HG03457 (cell line): ENCODE data around the gene C6orf47.

Source experiments
- ATAC-seq: cut with Tn5 transposase; IDR thresholded peaks from one replicate; pipeline ENCODE4 v1.9.1; 2021; ENCODE audit warnings: moderate number of reproducible peaks; ENCODE audit not compliant: unreplicated experiment

Gene C6orf47

DNA sequence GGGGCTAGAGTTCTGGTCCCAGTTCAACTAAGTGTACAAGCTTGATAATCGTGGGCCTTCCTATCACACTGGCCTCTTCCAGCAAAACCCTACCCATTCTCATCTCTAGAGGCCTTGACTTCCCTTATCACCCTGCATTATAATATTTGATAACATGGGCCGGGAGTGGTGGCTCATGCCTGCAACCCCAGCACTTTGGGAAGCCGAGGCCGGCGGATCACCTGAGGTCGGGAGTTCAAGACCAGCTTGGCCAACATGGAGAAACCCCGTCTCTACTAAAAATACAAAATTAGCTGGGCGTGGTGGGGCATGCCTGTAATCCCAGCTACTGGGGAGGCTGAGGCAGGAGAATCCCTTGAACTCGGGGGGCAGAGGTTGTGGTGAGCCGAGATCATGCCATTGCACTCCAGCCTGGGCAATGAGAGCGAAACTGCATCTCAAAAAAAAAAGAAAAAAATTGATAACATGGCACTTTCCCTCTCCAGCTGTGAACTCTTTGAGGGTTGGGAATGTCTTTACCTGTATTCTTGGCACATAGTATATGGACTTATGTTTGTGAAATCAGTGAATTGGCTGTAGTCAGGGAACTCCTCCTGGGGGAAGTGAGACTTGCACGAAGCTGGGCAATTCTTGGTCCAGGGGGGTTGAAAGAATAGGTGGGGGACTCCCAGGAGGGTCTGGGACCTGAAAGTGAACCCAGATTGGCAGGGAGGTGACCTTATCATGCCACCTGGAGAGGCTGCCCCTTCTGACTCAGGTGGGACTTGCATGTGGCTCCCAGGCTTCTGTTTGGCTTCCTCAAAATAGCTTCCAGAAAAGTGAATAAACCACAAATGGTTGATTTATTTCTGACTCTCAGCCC lies 915 bp upstream of the C6orf47 start:
- no peak for ATAC-seq

DNA sequence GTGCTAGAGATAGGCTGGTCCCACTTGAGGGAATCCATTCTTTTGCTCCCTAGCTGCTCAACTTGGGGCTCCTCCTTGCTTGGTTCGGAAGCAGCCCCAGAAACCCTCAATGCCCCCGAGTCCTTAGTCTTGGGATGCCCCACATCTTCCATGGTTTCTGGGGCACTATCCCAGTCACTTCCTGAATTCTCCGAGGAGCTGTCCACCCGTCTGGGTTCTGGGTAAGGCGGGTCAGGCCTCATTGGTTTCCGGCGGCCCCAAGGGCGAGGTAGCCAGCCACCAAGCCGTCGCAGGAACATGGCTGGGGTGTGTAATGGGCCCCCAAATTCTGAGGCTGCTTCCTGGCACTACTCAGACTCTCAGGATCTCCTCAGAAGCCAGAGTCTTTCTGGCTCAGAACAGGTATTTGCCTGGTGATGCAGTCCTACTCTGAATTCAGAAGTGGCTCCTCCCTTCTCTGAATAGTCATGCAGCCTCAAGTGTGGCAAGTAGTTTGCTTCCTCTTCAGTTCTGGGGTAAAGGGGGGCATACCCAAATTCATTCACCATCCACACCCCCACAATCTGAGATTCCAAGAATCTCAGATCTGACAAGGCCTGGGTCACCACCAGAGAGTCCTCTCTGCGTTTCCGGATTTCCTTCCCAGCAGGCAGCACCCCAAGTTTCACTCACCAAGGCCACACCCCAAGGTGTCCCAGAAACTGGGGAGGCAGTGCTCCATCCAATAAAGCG lies 763 bp downstream of the C6orf47 start:
- ATAC-seq, result no peak

DNA sequence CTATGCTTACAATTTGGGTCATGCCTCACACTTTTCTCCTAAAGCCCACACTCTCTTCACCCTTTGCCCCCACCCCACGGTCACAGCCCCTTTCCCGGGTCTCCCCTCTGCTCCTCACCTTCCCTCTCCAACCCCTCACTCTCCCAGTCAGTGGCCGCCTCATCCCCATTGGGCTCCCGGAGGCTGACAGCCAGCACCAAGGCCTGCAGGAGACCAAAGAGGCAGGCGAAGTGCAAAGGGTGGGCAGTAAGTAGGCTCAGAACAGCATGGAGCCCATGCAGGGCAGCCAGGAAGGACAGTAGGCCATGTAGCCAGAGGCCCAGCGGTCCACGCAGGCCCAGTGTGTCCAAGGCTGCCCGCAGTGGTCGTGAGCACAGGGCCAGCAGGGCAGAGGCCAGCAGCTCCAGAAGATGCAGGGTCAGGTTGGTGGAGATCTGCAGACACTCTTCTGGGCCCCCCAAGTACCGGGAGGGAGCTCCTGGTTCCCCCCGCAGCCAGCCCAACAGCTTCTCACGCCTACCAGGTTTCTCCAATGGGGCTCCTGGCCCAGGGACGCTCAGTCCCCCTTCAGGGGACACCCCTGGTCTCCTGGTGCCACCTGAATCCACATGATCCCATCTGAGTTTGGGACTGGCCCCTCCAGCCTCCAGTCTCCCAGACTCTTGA lies 1.5 kb downstream of the C6orf47 start:
- ATAC-seq, result no peak

DNA sequence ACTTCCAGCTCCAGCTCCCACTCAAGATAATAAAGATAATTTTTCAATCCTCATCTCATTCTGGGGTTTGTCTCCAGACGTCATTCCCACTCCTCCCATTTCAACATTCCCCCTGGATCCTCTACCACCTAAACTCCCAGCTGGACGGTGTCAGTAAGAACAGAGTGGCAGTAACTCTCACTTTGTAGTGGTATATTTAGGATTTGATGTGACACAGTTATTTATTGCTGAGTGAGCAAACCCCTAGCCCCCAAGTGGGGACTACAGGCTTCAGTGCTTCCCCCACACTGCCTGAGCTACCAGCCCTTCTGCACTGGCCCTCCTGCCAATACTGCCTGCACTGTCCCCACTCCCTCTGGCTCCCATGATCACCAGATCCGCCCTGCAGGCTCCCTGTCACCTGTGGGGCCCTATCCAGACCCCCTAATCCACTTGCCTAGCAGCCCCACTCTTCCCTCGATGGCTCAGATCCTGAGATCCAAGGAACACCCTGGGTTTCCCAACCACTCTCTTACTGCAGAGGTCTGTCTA lies 2.4 kb downstream of the C6orf47 start:
- ATAC-seq, result no peak

DNA sequence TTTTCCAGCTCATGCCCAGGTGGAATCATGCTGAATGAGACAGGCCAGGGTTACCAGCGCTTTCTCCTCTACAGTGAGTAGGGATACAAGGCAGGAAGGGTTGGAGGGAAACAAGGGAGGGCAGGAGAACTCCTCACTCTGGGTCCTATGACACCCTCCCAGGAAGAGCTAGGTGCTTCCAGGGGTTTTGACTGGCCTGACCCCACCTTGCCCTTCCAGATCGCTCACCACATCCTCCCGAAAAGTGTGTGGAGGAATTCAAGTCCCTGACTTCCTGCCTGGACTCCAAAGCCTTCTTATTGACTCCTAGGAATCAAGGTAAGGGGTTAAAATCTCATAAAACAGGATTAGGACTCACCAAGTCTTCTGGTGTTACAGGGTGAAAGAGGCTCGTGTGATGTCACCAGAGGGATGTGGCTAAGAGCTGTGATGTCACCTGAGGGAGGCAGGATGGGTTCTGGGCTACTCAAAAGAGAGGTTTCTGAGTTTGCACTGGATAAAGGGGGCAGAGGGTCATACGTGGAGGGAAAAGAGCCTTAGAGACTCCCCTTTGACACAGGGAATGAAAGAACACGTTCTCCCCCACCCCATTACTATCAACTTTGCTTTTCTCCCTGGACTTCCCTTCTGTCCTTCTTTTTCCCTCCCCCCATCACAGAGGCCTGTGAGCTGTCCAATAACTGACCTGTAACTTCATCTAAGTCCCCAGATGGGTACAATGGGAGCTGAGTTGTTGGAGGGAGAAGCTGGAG lies 3.0 kb downstream of the C6orf47 start:
- no peak for ATAC-seq

DNA sequence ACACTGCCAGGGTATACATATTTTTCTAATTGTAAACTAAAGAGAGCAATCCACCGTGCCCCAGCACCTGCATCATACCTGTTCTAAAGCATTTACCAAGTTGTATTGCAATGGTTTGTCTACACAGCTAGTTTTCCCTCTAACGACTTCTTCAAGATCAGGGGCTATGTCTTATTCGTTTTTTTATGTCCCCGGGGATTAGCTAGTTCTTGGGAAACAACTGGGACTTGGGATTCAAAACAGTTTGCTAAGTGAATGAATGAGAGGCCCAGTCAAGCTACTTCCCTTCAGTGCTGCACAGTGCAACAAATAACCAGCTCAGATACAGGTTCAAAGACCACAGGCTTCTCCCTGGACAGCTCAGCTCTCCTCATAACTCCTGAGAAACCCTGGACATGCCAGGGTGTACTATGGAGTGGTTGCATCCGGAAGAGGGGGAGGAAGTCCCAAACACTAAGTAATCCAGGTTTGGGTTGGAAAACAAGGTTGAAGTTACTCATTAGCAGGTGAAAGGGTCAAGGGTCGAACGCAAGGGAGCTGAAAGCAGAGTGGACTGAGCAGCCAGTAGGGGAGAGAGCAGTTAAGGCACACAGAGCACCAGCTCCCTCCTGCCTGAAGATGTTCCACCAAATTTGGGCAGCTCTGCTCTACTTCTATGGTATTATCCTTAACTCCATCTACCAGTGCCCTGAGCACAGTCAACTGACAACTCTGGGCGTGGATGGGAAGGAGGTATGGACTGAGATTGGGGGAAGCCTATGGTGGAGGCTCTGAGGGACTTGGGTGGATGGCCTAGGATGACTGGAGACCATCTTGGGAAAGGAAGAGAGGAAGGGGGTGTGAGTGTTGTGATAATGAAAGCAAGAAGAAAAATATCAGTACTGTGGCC lies 5.0 kb downstream of the C6orf47 start, which contains the start of gene APOM:
TSS of gene APOM (plus strand) at position 546 of the 889 bp plus-strand sequence. CDS start at position 619, 73 bp downstream.
- ATAC-seq, result no peak

DNA sequence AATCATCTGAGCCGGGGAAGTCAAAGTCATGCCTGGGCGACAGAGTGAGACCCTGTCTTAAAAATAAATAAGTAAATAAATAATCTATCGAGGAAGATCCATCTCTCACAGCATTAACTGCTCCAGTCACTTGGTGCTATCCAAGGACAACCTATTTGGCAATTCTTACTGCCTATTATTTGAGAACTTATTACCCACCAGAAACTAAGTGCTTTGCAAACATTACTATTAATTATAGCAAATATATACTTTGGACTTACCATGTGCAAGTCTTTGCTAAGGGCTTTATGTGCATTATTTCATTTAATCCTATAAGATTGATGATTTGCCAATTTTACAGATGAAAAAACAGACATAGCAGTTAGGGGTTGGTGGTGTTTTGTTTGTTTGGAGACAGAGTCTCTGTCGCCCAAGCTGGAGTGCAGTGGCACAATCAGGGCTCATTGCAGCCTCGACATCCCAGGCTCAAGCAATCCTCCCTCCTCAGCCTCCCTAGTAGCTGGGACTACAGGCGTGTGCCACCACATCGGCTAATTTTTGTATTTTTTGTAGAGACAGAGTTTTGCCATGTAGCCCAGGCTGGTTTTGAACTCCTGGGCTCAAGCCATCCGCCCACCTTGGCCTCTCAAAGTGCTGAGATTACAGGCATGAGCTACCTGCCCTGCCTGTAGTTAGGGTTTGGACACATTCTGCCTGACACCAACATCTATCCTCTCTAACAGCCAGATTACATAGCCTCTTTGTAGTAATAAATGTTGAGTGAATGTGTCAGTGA lies 5.8 kb downstream of the C6orf47 start:
- no peak for ATAC-seq

DNA sequence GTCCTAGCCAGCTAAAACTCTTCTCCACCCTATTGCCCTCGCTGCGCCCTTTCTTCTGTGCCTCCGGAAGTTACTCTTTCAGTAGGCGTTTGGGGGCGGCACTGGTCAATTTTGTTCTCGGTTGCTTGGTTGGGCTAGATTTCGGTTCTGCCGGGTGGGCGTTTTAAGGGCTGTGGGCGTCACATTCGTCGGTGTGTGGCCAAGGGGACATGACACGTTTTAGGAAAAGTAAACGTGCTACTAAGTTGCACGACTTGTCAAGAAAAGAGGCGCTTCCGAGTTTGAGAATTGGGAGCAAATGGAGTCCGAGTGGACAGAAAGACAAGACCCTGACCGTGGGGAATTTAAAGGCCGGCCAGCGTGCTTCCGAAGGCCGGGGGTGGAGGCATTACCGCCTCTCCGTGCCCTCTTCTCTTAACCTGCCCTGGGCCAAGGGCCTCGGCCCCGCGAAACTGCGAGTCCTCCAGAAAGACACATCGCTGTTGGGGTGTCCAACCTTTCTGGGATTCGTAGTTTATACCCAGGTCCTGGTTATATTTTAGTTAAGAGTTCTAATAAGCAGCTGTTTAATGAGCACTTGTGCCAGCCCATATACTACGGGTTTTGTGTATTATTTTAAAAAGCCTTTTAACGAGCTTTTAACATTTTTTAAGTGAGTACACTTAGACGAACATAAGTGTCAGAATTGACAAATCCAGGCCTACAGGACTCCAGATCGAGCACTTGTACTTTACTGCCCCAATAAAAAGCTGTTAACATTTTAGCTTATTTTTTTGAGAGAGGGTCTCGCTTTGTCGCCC lies 7.5 kb downstream of the C6orf47 start:
- peak; percentile 23 for ATAC-seq

DNA sequence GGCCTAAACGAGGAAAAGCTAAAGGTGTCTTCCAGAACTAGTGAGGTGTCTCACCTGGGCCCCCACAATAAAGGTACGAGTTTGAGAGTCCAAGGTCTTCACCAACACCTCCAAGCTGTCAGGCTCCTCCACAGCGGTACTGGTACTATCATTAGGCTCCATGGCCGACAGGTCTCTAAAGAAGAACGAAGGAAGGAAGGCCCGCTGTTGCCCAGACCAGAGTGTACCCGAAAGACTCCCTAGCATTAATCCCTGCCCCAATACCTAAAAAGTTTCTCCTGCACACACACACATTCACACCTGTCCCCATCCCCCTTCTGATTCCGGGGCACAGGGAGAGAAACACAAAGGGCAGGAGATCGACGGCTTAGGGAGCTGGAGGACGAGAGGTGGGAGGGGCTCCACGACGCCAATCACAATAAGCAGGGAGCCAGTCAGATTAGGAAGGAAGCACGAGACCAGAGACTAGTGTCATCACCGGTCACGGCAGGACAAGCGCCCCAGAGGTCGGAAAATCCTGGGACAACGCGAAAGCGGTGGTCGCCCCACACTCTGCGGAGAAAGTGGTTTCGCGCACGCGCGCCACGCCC lies 8.9 kb downstream of the C6orf47 start:
- peak; percentile 22 for ATAC-seq

DNA sequence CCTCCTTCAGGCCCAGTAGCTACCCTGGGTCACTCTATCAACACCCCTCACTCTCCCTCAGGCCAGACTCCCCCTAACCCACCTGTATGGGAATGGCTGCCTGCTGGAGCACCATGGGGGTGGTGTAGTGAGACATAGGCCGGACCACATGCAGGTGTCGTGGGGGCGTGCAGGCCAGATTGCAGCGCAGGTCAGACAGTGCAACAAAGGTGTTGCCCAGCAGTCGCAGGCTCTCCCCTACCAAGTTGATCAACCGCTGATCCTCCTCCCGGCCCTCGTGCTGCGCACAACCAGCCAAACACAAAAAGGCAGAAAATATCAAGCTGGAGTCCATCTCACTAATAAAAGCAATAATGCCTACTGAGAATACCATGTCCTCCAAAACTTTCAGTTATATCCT lies 15.3 kb downstream of the C6orf47 start:
- ATAC-seq, result no peak

DNA sequence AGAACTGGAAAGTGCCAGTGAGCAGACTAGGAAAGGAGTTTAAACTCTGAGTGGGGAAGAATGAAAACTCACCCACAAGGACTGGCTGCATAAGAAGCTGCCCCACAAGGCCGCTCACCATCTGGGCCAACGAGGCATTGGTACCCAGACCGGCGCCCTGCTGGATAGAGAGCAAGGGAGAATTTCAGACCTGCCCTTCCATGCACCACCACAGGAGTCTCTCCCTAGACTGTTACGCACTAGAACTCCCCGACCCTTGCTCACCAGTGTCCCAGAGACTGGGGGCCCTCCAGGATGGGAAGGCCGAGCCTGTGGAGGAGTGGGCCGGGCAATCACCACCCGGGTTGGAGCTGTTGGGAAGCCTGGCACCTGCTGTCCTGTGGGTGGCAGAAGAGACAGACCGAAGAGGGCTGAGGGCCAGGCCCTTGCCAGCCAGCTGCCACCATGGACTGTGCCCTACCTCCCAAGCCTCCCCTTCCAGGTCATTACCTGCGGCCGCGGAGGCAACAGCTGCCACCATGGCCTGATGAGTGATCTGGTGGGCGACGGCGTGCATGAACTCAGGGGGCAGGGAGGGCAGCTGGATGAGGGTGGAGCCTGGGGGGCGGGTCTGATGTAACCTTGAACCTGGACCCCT lies 16.6 kb downstream of the C6orf47 start:
- ATAC-seq, result no peak

DNA sequence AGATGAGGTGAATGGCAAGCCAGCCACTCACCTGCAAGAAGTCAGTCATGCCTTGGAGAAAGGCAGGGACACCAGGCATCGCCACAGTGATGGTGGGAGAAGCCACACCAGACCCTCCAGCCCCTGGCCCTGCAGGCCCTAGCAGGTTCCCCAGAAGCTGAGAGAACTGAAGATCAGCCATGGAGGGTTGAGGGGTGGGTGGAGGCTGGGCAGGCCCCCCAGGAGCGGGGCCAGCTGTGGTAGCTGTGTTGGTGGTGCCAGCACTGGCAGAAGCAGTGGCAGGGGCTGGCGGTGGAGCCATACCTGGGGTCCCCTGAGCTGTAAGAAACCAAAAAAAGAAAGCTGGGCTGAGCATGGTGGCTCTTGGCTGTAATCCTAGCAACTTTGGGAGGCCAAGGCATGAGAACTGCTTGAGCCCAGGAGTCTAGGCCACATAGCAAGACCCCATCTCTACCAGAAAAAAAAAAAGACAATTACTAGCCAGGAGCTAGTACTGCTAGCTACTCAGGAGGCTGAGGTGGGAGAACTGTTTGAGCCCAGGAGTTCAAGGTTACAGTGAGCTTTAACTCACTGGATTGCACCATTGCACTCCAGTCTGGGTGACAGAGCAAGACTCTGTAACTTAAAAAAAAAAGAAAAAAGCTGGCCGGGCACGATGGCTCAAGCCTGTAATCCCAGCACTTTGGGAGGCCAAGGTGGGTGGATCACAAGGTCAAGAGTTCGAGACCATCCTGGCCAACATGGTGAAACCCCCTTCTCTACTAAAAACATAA lies 17.6 kb downstream of the C6orf47 start:
- no peak for ATAC-seq

DNA sequence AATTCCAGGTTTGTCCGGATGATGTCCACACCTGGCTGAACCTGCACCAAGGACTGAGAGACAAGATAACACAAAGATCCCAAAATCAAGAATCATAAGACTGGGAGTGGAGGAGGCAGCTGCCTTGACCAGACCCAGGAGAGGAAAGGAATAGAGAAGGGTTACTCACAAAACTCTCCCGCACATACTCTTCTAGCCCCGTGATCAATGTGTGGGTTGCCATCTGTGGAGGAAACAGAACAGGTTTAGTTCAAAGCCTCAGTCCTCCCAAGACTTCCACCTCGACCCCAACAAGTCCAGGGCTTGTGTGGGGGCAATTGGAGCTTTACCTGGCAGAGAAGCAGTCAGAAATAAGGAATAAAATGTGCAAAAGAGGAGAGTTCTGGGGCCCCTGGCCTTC lies 19.2 kb downstream of the C6orf47 start:
- no peak for ATAC-seq

DNA sequence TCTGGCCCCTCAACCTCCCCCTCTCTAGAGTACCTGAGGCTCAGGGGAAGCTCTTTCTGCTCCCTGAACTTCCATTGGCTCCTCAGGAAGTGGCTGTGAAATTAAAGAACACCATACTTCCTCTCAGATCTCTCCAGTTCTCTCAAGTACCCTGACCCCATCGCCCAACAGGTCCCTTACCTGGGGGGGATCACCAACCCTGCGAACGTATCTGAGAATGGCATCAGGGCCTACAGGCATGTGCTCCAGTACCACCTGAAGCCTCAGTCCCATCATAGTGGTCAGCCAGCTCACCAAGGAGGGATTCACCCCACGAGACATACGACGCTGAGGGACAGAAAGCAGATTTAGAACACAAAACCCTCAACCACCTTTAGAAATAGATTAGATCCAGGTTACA lies 20.0 kb downstream of the C6orf47 start:
- no peak for ATAC-seq

DNA sequence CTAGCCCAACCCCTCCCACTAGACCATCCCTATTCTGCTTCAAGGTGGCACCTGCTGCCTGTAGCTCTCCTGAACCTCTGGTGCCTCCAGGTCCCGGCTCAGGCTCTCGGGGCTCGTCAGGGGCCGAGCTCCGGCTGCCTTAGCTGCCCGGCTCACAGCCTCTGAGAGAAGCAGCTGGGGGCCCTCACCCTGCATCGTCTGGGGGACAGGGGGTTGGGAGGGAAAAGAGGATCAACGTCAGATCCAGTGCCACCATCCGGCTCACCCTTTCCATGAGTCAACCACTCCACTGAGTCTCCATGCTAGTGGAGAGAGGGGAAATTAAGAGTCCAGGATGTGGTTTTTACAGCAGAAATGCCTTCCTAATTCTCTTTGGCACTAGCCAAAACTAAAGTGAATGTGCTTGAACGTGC lies 21.1 kb downstream of the C6orf47 start:
- ATAC-seq, result no peak

DNA sequence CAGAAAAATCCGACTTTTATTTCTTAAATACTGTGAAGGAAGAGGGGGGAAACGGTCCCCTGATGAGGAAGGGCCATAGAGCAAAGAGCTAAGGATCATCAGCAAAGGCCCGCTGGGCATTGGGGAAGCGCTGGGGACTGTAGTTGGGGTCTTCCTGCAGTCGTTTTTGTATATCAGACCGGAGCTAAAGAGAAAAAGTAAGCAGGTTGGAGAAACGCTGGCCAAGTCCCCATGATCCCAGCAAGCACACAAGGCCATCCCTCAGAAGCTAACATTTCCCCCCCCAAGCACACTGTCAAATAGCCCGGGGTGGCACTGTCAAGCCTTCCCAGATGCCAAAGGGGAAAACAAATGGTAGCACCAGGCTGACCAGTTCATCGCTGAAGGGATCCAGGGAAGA lies 21.5 kb downstream of the C6orf47 start:
- ATAC-seq, result no peak
